Liver (tissue), 9 donors: Measurements from ENCODE around the gene CALM3. TPM values are rescaled to one million over a fixed set of nuclear protein-coding genes. Genes with fewer than 3 reads are reported as not detected.

Experiments used
- DNase-seq: peaks from one replicate; pipeline ENCODE4 v3.0.0-alpha.2; 2017; ENCODE audit warnings: low spot score
- H3K27ac ChIP-seq, 2 donors: one replicate each; pipeline ENCODE4 v1.7.0; 2013; ENCODE audit warnings: inconsistent platforms in 2 of 2, low read length in 2 of 2, control low read depth in 1 of 2, low read depth in 1 of 2, mild to moderate bottlenecking in 1 of 2
- H3K27me3 ChIP-seq, 4 donors: one replicate each; pipeline versions ENCODE4 v1.6.1 to v1.7.0; 2013; ENCODE audit warnings: low read length in 3 of 4, inconsistent platforms in 1 of 4, mild to moderate bottlenecking in 1 of 4, moderate library complexity in 1 of 4; ENCODE audit not compliant: control insufficient read depth in 4 of 4, insufficient read depth in 4 of 4
- H3K36me3 ChIP-seq, 4 donors: one replicate each; pipeline versions ENCODE4 v1.6.1 to v1.7.0; 2013; ENCODE audit warnings: low read length in 3 of 4, mild to moderate bottlenecking in 3 of 4, low read depth in 1 of 4, moderate library complexity in 1 of 4; ENCODE audit not compliant: control insufficient read depth in 4 of 4, insufficient read depth in 3 of 4
- H3K4me1 ChIP-seq, 4 donors: one replicate each; pipeline versions ENCODE4 v1.6.1 to v1.7.0; 2013; ENCODE audit warnings: low read length in 3 of 4, mild to moderate bottlenecking in 3 of 4, moderate library complexity in 1 of 4; ENCODE audit not compliant: control insufficient read depth in 4 of 4, insufficient read depth in 4 of 4
- H3K4me3 ChIP-seq, 3 donors: one replicate each; pipeline versions ENCODE4 v1.6.1 to v1.7.0; 2013; ENCODE audit warnings: low read length in 3 of 3, control low read depth in 1 of 3, low read depth in 1 of 3, mild to moderate bottlenecking in 1 of 3
- H3K9ac ChIP-seq, 2 donors: one replicate each; pipeline ENCODE4 v1.7.0; 2013; ENCODE audit warnings: low read length in 2 of 2, mild to moderate bottlenecking in 2 of 2, moderate library complexity in 2 of 2, control low read depth in 1 of 2, low read depth in 1 of 2
- H3K9me3 ChIP-seq, 4 donors: one replicate each; pipeline versions ENCODE4 v1.6.1 to v1.7.0; 2013; ENCODE audit warnings: low read length in 3 of 4; ENCODE audit not compliant: control insufficient read depth in 4 of 4
- CTCF ChIP-seq: fragments of 150-350 bp; IDR thresholded peaks from 2 replicates; pipeline ENCODE4 v1.5.1; 2017; ENCODE audit warnings: improper control_type of control experiment, low read depth, low read length; ENCODE audit not compliant: missing input control
- EGR1 ChIP-seq, 2 donors: IDR thresholded peaks; 2 replicates each; pipeline ENCODE4 v1.6.1; 2016 to 2018; ENCODE audit warnings: antibody characterized with exemption in 2 of 2, low read depth in 2 of 2
- FOXA1 ChIP-seq: IDR thresholded peaks from 2 replicates; pipeline ENCODE4 v1.6.1; 2016; ENCODE audit warnings: antibody characterized with exemption
- FOXA2 ChIP-seq: IDR thresholded peaks from 2 replicates; pipeline ENCODE4 v1.6.1; 2016; ENCODE audit warnings: antibody characterized with exemption
- GABPA ChIP-seq, 2 donors: IDR thresholded peaks in 1 of 2; conservative IDR thresholded peaks in 1 of 2; 2 replicates each; pipeline ENCODE4 v1.6.1; 2016; ENCODE audit warnings: antibody characterized with exemption in 2 of 2, mild to moderate bottlenecking in 1 of 2, moderate library complexity in 1 of 2
- HNF4A ChIP-seq, 2 donors: conservative IDR thresholded peaks; 2 replicates each; pipeline ENCODE4 v1.6.1; 2016; ENCODE audit warnings: antibody characterized with exemption in 2 of 2, mild to moderate bottlenecking in 2 of 2
- HNF4G ChIP-seq: IDR thresholded peaks from 2 replicates; pipeline ENCODE4 v1.6.1; 2016; ENCODE audit warnings: antibody characterized with exemption
- NR2F2 ChIP-seq: IDR thresholded peaks from 2 replicates; pipeline ENCODE4 v1.6.1; 2016; ENCODE audit warnings: antibody characterized with exemption
- TAF1 ChIP-seq: conservative IDR thresholded peaks from 2 replicates; pipeline ENCODE4 v1.6.1; 2016; ENCODE audit warnings: antibody characterized with exemption, mild to moderate bottlenecking
- YY1 ChIP-seq: IDR thresholded peaks from 2 replicates; pipeline ENCODE4 v1.6.1; 2016; ENCODE audit warnings: antibody characterized with exemption, mild to moderate bottlenecking
- ZBTB33 ChIP-seq: IDR thresholded peaks from 2 replicates; pipeline ENCODE4 v1.6.1; 2016; ENCODE audit warnings: antibody characterized with exemption
- WGBS: extraction: QIAGEN DNeasy Blood & Tissue Kit; methylation state at CpG from one replicate; pipeline ENCODE4 v1.1.7; 2013; 5-methylcytosine and 5-hydroxymethylcytosine counted together
- polyA plus RNA-seq, 2 donors: library from polyadenylated mRNA; stranded (reverse) in 1 of 2; unstranded in 1 of 2; fragments of 200-250 nt in 1 of 2; fragments of >200 nt in 1 of 2; fragmentation: Nextera tagmentation in 1 of 2; extraction: Ambion mirVana in 1 of 2; gene quantifications; one replicate each; pipeline versions ENCODE4 v1.2.1 to v1.2.3, GENCODE V29; 2013 to 2015
- total RNA-seq, 2 donors: library from RNA; depleted of rRNA; stranded (reverse); fragments of >200 nt; gene quantifications; one replicate each; pipeline ENCODE4 v1.2.3, GENCODE V29; 2014
- TF ChIP-seq, protein P1 (sequence below): IDR thresholded peaks from 2 replicates; pipeline ENCODE4 v1.6.1; 2016; ENCODE audit warnings: antibody characterized with exemption
- TF ChIP-seq, protein P2 (sequence below): IDR thresholded peaks from 2 replicates; pipeline ENCODE4 v1.6.1; 2016; ENCODE audit warnings: antibody characterized with exemption, mild to moderate bottlenecking
- TF ChIP-seq, protein P3 (sequence below): IDR thresholded peaks from 2 replicates; pipeline ENCODE4 v1.6.1; 2016; ENCODE audit warnings: antibody characterized with exemption
- donor health status: healthy.
- donor health status: healthy.
- donor health status: healthy.
- donor health status: healthy.
- donor health status: healthy.

CALM3 gene
- total RNA-seq, result 100 to 1,000 TPM in 1 of 2 donors, 10 to 100 TPM in 1; 73.3 to 112 TPM
- polyA plus RNA-seq, result 10 to 100 TPM; 51.4 to 90.0 TPM

DNA sequence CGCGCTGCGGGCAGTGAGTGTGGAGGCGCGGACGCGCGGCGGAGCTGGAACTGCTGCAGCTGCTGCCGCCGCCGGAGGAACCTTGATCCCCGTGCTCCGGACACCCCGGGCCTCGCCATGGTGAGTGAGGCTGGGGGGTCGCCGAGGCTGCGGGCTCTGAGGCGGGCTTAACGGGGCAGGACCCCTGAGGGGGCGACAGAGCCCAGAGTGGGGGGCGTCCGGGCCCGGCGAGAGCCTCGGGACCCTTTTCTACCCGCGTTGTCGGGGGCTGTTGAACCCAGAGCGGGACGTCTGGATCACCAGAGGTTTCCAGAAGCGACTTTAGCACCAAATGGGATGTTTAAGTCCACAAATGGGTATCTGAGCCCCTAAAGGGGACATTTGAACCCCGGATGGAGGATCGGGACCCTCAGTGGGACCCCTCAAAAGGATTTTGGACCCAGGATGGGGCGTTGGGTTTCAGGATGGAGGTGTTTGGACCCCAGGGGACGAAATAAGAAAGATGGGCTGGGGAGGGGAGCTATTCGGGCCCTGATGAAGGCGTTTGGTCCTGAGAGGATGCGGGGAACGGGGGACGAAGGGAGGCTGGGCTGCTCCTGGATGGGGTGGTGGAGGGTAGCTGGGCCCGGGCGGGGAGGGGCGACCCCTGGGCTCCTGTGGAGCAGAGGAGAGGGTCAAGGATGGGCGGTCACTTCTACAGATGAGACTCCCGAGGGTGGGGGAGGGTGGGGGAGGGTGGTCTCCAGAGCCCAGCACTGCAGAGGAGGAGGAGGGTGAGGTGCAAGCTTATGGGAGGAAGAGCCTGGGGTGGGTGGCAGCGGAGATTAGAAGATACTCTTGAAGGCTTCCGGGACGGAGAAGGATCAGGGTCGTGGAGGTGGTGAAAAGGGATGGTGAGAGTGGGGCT is at the start of gene CALM3:
Gene CALM3 (plus strand): TSS at position 13 of the 907 bp plus-strand sequence. CDS start 105 bp downstream, at position 118.
- peak within 1 kb of the TSS; percentile 80 to 95 (median 82) for H3K4me3 ChIP-seq
- peak; percentile 0 for TF ChIP-seq YY1
- TF ChIP-seq TAF1, result peak; percentile 39
- TF ChIP-seq HNF4A (conservative IDR thresholded peaks at IDR 0.05), result no peak
- no peaks in the 10 kb centered on the region for H3K27me3 ChIP-seq
- peaks cover 0 to 2% (median under 1%) of the 10 kb centered on the region in 4 donors for H3K9me3 ChIP-seq
- no peak for DNase-seq
- peak within 1 kb of the TSS; percentile 98 to 100 for H3K27ac ChIP-seq
- peak within 1 kb of the TSS; percentile 96 to 97 for H3K9ac ChIP-seq
- H3K4me1 ChIP-seq, result peaks cover 12 to 48% (median 43%) of the 10 kb centered on the region in 4 donors
- peaks cover 0 to 2% (median 0%) of the 10 kb centered on the region in 4 donors for H3K36me3 ChIP-seq
- under 1% methylated on average over 51 of the region's 51 CpGs for WGBS

DNA sequence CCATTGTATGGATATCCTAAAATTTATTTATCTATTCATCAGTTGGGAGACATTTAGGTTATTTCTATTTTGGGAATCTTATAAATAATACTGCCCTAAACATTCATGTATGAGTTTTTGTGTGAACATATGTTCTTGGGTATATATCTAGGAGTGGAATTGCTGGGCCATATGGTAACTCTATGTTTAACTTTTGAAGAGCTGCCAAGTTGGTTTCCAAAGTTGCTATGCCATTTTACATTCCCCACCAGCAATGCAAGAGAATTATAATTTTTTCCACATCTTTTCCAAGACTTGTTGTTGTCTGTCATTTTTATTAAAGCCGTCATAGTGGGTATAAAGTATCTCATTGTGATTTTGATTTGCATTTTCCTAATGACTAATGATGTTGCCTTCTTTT is 48.2 kb upstream of the CALM3 start:
- H3K9ac ChIP-seq, result no peak overlapping the region
- no peaks in the 10 kb centered on the region for H3K4me1 ChIP-seq
- no peak overlapping the region for H3K4me3 ChIP-seq
- H3K27ac ChIP-seq, result no peak overlapping the region
- H3K9me3 ChIP-seq, result peaks cover 0 to 3% (median 1%) of the 10 kb centered on the region in 4 donors
- no peak for DNase-seq
- WGBS, result 98% methylated on average over 1 of the region's 1 CpG
- no peaks in the 10 kb centered on the region for H3K27me3 ChIP-seq
- no peak for TF ChIP-seq HNF4G
- no peak for TF ChIP-seq CTCF
- TF ChIP-seq, protein P1, sequence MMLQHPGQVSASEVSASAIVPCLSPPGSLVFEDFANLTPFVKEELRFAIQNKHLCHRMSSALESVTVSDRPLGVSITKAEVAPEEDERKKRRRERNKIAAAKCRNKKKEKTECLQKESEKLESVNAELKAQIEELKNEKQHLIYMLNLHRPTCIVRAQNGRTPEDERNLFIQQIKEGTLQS, result no peak
- TF ChIP-seq ZBTB33, result no peak
- TF ChIP-seq YY1, result no peak
- TF ChIP-seq NR2F2, result no peak
- TF ChIP-seq GABPA (IDR thresholded peaks at IDR 0.05 in 1 of 2, conservative IDR thresholded peaks at IDR 0.05 in 1 of 2), result no peak
- H3K36me3 ChIP-seq, result no peaks in the 10 kb centered on the region

- H3K36me3 ChIP-seq, result no peaks in the 10 kb centered on the region
- DNase-seq, result no peak
- TF ChIP-seq TAF1 (no peak), FOXA2 (no peak), ZBTB33 (no peak), EGR1 (IDR thresholded peaks at IDR 0.05; ENCODE audit: low read depth in 2 of 2) (no peak), YY1 (no peak), NR2F2 (no peak), FOXA1 (no peak)
- TF ChIP-seq, protein P2, sequence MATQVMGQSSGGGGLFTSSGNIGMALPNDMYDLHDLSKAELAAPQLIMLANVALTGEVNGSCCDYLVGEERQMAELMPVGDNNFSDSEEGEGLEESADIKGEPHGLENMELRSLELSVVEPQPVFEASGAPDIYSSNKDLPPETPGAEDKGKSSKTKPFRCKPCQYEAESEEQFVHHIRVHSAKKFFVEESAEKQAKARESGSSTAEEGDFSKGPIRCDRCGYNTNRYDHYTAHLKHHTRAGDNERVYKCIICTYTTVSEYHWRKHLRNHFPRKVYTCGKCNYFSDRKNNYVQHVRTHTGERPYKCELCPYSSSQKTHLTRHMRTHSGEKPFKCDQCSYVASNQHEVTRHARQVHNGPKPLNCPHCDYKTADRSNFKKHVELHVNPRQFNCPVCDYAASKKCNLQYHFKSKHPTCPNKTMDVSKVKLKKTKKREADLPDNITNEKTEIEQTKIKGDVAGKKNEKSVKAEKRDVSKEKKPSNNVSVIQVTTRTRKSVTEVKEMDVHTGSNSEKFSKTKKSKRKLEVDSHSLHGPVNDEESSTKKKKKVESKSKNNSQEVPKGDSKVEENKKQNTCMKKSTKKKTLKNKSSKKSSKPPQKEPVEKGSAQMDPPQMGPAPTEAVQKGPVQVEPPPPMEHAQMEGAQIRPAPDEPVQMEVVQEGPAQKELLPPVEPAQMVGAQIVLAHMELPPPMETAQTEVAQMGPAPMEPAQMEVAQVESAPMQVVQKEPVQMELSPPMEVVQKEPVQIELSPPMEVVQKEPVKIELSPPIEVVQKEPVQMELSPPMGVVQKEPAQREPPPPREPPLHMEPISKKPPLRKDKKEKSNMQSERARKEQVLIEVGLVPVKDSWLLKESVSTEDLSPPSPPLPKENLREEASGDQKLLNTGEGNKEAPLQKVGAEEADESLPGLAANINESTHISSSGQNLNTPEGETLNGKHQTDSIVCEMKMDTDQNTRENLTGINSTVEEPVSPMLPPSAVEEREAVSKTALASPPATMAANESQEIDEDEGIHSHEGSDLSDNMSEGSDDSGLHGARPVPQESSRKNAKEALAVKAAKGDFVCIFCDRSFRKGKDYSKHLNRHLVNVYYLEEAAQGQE, result no peak
- TF ChIP-seq, protein P1, result no peak
- TF ChIP-seq, protein P3, sequence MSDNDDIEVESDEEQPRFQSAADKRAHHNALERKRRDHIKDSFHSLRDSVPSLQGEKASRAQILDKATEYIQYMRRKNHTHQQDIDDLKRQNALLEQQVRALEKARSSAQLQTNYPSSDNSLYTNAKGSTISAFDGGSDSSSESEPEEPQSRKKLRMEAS, result no peak
These were observed 47.0 kb upstream of the CALM3 start for GRCh38 chr19:46554161-46554560.

More at GRCh38 chr19:46554161-46554560, 47.0 kb upstream of the CALM3 start:
- H3K27ac ChIP-seq, result no peak overlapping the region
- H3K4me3 ChIP-seq, result no peak overlapping the region
- peaks cover 0 to 3% (median 1%) of the 10 kb centered on the region in 4 donors for H3K9me3 ChIP-seq
- no peaks in the 10 kb centered on the region for H3K4me1 ChIP-seq
- no peak overlapping the region for H3K9ac ChIP-seq
- no peaks in the 10 kb centered on the region for H3K27me3 ChIP-seq
- 96% methylated on average over 1 of the region's 1 CpG for WGBS
